GM12873 (cell line): ENCODE results near the gene CCDC181.

Experiments
- CTCF ChIP-seq: IDR thresholded peaks from 2 replicates; pipeline ENCODE4 v1.5.1; 2012; ENCODE audit warnings: low read depth, mild to moderate bottlenecking, moderate library complexity, low read length, control low read depth; ENCODE audit not compliant: insufficient read depth; ENCODE audit errors: missing control alignments

The CCDC181 gene

GRCh38 chr1:169451218-169451824, 24.0 kb upstream of the CCDC181 start:
- TF ChIP-seq CTCF = no peak

GRCh38 chr1:169443923-169444322, 16.6 kb upstream of the CCDC181 start:
- no peak for TF ChIP-seq CTCF

GRCh38 chr1:169426174-169426705, 1.0 kb downstream of the CCDC181 start:
- no peak for TF ChIP-seq CTCF

GRCh38 chr1:169421309-169421708, 6.0 kb downstream of the CCDC181 start:
- TF ChIP-seq CTCF = no peak

GRCh38 chr1:169414952-169415351, 12.3 kb downstream of the CCDC181 start:
- no peak for TF ChIP-seq CTCF

- TF ChIP-seq CTCF = no peak
These were observed 31.3 kb downstream of the CCDC181 start for GRCh38 chr1:169395955-169396354.

- TF ChIP-seq CTCF = no peak
These were observed 34.9 kb downstream of the CCDC181 start for GRCh38 chr1:169392406-169392805.
